ENCODE results near the gene USP48.

DNA sequence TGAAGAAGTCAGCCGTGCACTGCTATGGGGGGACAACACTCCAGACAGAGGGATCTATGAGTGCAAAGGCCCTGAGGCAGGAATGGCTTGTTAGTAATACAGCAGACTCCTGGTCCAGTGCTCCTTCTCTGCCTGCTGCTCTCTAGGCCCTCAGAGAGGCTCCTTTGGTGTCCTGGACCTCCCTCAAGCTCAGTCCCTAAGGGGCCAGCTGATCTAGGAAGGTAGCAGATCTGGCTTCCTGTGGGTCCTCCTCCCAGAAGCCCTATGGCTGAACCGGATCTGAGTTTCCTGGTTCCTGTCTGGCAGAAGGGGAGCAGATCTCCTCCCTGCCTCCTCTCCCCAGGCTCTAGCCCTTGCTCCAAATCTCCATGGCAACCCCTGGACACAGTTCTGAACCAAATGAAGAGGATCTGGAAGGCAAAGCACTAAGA, 28.9 kb upstream of the USP48 start, which contains the start of gene LDLRAD2:
- TF ChIP-seq, protein P1, sequence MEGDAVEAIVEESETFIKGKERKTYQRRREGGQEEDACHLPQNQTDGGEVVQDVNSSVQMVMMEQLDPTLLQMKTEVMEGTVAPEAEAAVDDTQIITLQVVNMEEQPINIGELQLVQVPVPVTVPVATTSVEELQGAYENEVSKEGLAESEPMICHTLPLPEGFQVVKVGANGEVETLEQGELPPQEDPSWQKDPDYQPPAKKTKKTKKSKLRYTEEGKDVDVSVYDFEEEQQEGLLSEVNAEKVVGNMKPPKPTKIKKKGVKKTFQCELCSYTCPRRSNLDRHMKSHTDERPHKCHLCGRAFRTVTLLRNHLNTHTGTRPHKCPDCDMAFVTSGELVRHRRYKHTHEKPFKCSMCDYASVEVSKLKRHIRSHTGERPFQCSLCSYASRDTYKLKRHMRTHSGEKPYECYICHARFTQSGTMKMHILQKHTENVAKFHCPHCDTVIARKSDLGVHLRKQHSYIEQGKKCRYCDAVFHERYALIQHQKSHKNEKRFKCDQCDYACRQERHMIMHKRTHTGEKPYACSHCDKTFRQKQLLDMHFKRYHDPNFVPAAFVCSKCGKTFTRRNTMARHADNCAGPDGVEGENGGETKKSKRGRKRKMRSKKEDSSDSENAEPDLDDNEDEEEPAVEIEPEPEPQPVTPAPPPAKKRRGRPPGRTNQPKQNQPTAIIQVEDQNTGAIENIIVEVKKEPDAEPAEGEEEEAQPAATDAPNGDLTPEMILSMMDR (IDR thresholded peaks at IDR 0.05; ENCODE audit: insufficient read depth, low read length, poor library complexity, severe bottlenecking): no peak
- TF ChIP-seq EZH2phosphoT487 (conservative IDR thresholded peaks at IDR 0.05; ENCODE audit: low read length): no peak
